GM18508 (cell line): ENCODE data around the gene GET4.
A peak's percentile ranks its signal among the peaks of the same experiment; 100 is the strongest.

ENCODE experiments used
- ATAC-seq: cut with Tn5 transposase; IDR thresholded peaks from one replicate; pipeline ENCODE4 v1.9.1; 2021; ENCODE audit warnings: moderate number of reproducible peaks; ENCODE audit not compliant: insufficient read depth, unreplicated experiment

The GET4 gene

GRCh38 chr7:897086-897485 is 20.7 kb downstream of the GET4 start:
- no peak for ATAC-seq

DNA sequence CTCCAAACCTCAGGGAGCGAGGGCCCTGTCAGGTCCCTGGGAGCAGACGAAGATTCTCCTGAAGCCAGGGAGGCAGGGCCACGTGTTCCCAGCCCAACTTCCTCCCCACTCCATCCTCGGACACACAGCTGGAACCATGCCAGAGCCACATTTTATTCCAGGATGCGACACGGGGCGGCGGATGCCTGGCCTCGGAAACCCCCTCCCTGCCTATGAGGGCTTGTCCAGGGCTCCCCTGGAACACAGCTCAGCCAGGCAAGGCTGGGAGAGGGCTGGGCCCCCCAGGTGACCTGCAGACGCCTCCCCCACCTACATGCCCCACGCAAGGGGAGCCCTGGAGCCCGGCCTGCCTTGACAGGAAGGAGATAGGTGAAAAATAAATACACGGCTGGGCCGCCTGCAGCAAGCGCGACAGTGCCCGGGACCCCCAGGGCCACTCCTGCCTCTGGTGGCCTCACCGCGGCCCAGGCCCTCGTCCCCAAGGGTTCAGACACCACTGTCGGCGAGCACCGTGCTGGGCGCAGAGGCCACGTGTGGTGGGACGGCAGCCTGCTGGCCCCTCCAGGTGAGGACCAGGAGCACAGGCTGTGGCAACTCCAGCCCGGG is 21.5 kb downstream of the GET4 start:
- no peak for ATAC-seq

DNA sequence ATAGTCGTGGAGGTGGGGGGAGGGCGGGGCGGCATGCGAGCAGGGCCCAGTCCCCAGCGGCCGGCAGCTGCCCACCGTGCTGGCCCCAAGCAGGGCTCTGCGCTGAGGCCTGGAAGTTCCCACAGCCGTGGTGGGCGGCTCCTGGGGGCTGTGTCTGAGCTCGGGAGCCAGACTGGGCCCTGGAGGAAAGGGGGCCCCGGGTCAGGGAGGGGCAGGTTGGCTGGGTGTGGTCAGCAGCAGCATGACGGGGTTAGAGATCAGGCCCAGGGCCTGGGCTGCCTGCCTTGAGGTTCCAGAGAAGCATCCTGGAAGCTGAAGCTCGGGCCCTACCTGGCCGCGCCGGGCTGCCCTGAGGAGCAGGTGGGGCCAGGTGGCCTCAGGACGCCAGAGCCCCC is 22.1 kb downstream of the GET4 start:
- no peak for ATAC-seq

DNA sequence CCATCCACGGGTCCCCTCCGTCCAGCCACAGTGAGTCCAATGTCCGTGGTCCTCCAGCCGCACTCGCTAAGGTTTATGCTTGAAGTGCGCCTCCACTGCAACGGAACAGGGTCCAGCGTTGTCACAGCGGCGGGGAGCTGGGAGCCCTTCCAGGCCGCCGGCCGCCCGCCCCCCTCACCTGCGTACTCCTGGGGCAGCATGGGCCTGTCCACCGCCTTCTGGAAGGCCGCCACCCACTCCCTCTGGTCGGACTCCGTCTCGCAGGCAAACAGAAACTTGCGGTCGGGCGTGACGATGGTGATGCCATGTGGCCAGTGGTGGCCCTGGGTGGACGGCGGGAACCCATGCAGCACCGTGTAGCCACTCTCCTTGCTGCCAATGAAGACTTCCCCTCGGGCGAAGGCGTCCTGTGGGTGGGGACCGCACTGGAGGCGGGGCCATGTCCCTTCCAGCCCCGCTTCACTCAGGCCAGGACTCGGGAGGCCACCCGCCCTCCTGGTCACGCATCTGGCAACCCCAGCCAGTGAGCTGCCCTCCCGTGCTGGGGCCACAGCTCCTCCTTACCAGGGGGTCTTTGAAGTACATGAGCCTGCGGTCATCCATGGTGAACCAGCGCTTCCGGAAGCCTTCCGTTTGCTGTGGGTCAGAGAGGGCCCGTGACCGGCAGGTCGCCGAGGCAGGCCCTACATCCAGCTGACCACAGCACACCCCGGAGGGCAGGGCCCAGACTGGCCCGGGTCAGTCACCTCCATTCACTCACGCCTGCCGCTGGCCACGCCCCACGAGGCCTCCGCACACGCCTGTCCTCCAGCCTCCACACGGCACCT is 22.7 kb downstream of the GET4 start:
- ATAC-seq: no peak

GRCh38 chr7:899806-900205 is 23.5 kb downstream of the GET4 start:
- ATAC-seq: no peak

GRCh38 chr7:900331-901040 is 24.1 kb downstream of the GET4 start:
- ATAC-seq: no peak

GRCh38 chr7:901041-901387 is 24.7 kb downstream of the GET4 start:
- ATAC-seq: no peak

DNA sequence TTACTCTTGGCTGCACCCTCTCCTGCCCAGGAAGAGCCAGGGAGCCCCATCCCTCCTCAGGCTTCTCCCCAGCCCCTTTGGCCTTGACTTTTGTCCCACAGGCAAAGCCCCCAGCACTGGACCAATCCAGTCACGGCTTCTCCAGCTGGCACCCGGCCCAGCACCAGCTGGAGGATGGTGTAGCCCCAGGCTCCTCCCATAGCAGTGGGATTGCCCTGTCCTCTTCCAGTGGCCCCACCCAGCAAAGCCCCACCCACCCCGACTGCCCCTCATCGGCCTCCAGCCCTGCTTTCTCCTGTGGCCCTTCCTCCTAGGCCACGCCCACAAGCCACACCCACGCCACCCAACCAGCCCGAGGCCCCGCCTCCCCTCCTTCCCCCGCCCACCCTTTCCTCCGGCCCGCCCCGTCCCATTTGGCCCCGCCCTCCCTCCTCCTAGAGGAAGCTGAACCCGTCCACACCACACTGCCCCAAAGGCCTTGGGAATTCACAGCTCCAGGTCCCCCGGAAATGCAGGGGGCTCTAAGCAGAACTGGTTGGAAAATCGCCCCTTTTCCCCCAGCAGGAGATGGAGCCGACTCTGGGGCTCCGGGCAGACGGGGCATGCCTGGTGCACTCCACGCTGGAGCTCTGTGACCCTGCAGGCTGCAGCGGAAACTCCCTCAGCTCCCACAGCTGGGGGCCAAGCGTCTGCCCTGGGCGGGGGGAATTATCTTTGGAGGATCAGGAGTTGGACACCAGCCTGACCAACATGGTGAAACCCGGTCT is 25.2 kb downstream of the GET4 start:
- ATAC-seq: no peak

GRCh38 chr7:902996-903395 is 26.6 kb downstream of the GET4 start:
- no peak for ATAC-seq

DNA sequence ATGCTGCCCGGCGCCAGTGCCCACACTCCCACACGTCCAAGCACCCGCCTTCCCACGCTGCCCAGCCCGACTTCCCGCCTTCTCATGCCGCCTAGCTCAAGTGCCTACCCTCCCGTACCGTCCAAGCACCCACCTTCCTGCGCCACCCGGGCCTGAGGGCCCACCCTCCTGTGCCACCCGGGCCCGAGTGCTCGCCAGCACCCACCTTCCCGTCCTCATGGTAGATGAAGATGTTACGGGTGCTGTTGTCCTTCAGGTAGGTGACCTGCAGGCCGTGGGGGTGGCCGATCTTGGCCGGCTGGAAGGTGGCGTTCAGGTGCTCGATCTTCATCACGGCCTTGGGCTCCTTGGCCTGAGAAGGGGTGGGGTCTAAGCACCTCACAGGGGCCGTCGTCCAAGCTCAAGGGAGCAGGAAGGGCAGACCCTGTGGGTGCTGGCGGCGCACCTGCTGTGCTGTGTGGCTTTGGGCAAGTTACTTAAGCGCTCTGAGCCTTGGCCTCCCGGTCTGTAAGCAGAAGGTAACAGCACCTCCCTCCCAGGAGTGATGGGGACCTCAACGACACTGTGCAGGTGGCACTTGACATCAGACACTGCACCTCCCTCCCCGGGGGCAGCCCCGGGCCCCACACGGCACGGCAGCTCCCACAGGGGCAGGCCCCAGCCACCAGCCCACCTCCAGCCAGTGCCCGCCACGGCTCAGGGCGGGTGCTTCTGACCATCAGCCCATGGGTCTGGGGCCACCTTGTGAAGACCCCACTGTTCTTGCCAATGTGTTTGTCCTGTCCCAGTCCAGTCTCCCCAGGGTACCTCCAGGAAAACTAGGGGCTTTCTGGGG is 27.8 kb downstream of the GET4 start:
- no peak for ATAC-seq

GRCh38 chr7:904847-905246 is 28.5 kb downstream of the GET4 start:
- ATAC-seq: no peak

- no peak for ATAC-seq
Observed at GRCh38 chr7:906776-907157, 30.4 kb downstream of the GET4 start.

DNA sequence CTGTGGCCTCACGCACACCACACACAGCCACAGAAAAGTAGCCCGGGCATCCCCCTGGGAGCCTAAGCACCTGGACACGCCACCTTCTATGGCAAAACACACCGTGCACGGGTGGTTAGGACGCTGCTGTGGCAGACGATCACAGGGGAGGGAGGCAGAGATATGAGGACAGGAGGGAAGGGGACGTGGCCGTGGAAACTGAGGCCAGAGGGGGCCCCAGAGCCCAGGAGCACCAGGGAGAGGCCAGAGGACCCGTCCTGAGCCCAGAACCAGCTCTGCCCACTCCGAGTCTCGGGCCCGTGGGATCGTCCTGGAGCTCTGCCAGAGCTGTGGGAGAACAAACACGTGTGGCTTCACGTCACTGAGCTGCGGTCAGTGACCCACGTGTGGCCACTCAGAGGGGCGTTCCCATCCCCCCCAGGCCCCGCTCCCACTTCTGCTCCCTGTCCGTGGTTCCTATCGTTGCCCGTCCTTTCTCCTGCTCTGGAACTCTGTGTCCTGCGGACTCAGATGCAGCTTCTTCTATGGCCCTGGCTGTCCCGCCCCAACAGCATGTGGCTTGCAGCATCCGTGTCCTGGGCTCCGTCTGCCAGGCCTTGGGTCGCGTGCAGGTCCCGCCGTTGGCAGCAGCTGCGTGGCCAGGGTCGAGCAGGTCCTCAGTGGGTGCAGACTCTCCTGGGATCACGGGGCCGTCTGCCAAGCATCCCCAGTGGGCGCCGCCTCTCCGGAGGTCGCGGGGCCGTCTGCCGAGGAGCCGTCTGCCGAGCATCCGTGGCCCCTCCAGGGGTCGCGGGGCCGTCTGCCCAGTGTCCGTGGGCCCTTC is 31.0 kb downstream of the GET4 start:
- no peak for ATAC-seq

DNA sequence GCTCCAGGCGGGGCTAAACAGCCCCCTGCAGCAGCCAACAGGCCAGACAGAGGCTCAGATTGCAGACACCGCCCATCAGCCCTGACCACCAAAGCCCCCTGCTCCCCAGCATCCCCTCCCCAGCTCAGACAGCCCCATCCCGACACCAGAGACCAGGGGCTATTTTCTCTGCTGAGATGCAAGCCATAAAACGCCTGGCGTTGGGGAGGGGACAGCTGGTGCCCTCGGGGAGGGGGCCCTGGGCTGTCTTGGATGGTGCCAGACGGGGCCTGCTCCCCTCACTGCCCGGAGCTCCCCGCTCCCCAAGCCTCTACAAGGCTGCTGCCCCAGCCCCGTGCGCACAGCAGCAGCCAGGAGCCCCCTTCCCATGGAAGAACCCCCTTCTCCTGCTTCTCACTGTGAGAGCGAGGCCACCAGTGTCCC is 31.8 kb downstream of the GET4 start:
- ATAC-seq: no peak

GRCh38 chr7:908591-909357 is 32.4 kb downstream of the GET4 start:
- peak; percentile 54 for ATAC-seq

DNA sequence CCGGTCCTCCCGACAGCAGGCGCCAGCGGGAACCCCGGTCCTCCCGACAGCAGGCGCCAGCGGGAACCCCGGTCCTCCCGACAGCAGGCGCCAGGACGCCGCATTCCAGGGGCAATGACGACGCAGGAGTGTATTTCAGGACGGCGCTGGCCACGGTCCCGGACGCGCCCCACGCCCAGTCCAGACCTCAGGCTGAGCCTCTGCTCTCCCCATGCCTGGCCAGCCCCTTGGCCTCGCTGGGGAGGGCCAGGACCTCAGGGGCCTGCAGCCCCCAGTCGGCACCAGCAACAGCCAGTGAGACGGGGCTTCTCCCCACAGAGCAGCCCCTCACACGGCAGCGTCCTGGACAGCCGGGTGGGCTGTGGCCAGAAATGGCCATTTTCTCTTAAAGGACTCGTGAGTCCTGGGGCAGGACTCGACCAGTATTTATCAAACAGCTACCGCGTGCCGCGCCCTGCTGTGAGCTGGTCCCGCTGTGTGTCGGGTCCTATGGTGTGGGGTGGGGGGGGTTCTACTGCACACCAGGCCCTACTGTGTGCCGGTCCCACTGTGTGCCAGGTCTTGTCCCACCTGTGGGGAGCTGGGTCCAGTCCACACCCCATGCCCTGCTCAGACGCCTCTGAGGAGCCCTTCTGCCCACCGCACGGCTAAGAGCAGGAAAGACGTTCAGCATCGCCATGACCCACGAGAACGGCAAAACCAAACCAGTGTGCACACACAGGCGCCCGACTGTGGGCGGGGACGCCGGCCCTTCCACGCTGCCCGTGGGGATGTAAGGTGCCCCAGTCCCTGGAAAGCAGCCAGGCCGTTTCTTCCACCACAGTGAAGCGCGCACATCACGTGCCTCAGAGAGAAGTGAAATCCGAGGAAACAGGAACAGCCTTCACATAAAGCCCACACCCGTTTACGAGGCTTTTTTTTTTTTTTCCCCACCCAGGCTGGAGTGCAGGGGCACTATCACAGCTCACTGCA is 33.3 kb downstream of the GET4 start:
- ATAC-seq: no peak

GRCh38 chr7:910441-910861 is 34.1 kb downstream of the GET4 start:
- ATAC-seq: no peak
